HG03378 (cell line): ENCODE measurements around the gene ZNF443.
A peak's percentile ranks its signal among the peaks of the same experiment; 100 is the strongest.
"Not testable (repeated sequence)": the region's sequence is repeated elsewhere in the genome, so short reads cannot be mapped to it uniquely, and the experiment has no call there.

Source experiments
- ATAC-seq: cut with Tn5 transposase; IDR thresholded peaks from one replicate; pipeline ENCODE4 v1.9.1; 2021; ENCODE audit warnings: mild to moderate bottlenecking, moderate library complexity; ENCODE audit not compliant: unreplicated experiment

Gene ZNF443

GRCh38 chr19:12440541-12441316 is at the start of gene ZNF443:
Gene ZNF443, minus strand, starts transcription at chr19:12441021. Its CDS starts 107 bp downstream, at chr19:12440914.
- peak; percentile 91 for ATAC-seq

- ATAC-seq = not testable (repeated sequence)
Measured at GRCh38 chr19:12486265-12486783, 45.5 kb upstream of the ZNF443 start.

GRCh38 chr19:12485571-12485970 is 44.8 kb upstream of the ZNF443 start:
- no peak for ATAC-seq

- peak; percentile 18 for ATAC-seq
Measured at GRCh38 chr19:12485052-12485416, 44.2 kb upstream of the ZNF443 start.

GRCh38 chr19:12484371-12485051 is 43.7 kb upstream of the ZNF443 start, which contains the start of gene ZNF709:
Gene ZNF709, minus strand, starts transcription at chr19:12484816. Its CDS starts 159 bp downstream, at chr19:12484657.
- ATAC-seq = peak; percentile 85

- no peak for ATAC-seq
Measured at GRCh38 chr19:12484011-12484370, 43.2 kb upstream of the ZNF443 start.

- no peak for ATAC-seq
Measured at GRCh38 chr19:12482509-12482886, 41.7 kb upstream of the ZNF443 start.

GRCh38 chr19:12481781-12482508 is 41.1 kb upstream of the ZNF443 start:
- no peak for ATAC-seq

- no peak for ATAC-seq
Measured at GRCh38 chr19:12478234-12478941, 37.6 kb upstream of the ZNF443 start.

- not testable (repeated sequence) for ATAC-seq
Measured at GRCh38 chr19:12467651-12468050, 26.8 kb upstream of the ZNF443 start.

- no peak for ATAC-seq
Measured at GRCh38 chr19:12465211-12465610, 24.4 kb upstream of the ZNF443 start.

GRCh38 chr19:12464769-12465168 is 23.9 kb upstream of the ZNF443 start:
- no peak for ATAC-seq

- ATAC-seq = not testable (repeated sequence)
Measured at GRCh38 chr19:12464139-12464538, 23.3 kb upstream of the ZNF443 start.

- no peak for ATAC-seq
Measured at GRCh38 chr19:12453495-12453894, 12.7 kb upstream of the ZNF443 start.

- ATAC-seq = no peak
Measured at GRCh38 chr19:12450844-12451243, 10.0 kb upstream of the ZNF443 start.

GRCh38 chr19:12448808-12449207 is 8.0 kb upstream of the ZNF443 start:
- ATAC-seq = no peak

GRCh38 chr19:12439686-12440540 is 908 bp downstream of the ZNF443 start:
- ATAC-seq = peak; percentile 27

GRCh38 chr19:12430726-12431299 is 10.0 kb downstream of the ZNF443 start:
- ATAC-seq = not testable (repeated sequence)

GRCh38 chr19:12425888-12426274 is 14.9 kb downstream of the ZNF443 start:
- no peak for ATAC-seq
